Measurements from ENCODE around the gene SSR1.

DNA sequence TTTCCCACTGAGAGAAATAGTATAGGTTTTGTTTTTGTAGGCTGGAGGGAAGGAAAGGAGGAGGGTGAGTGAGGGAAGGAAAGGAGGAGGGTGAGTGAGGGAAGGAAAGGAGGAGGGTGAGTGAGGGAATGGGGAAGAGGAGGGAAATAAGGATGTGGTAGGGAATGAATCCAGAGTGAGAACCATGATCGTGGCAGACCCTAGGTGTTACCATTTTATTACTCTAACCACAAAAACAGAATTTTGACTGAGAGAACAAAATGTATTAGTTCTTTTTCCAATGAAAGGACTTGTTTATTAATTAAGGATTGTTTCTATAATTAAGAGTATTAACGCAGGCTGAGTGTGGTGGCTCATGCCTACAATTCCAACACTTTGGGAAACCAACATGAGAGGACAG is 16.4 kb downstream of the SSR1 start:
- TF ChIP-seq, protein P1, sequence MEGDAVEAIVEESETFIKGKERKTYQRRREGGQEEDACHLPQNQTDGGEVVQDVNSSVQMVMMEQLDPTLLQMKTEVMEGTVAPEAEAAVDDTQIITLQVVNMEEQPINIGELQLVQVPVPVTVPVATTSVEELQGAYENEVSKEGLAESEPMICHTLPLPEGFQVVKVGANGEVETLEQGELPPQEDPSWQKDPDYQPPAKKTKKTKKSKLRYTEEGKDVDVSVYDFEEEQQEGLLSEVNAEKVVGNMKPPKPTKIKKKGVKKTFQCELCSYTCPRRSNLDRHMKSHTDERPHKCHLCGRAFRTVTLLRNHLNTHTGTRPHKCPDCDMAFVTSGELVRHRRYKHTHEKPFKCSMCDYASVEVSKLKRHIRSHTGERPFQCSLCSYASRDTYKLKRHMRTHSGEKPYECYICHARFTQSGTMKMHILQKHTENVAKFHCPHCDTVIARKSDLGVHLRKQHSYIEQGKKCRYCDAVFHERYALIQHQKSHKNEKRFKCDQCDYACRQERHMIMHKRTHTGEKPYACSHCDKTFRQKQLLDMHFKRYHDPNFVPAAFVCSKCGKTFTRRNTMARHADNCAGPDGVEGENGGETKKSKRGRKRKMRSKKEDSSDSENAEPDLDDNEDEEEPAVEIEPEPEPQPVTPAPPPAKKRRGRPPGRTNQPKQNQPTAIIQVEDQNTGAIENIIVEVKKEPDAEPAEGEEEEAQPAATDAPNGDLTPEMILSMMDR (IDR thresholded peaks at IDR 0.05): no peak
- no peak for TF ChIP-seq POLR2A (IDR thresholded peaks at IDR 0.05)

Measured in Peyer's patch (tissue), 4 donors.